ENCODE data around the gene POU6F1. TPM values are rescaled to one million over a fixed set of nuclear protein-coding genes. Genes with fewer than 3 reads are reported as not detected.

POU6F1 gene
- total RNA-seq, 2 experiments from 2014 or later, result 3.6 to 5.4 TPM

DNA sequence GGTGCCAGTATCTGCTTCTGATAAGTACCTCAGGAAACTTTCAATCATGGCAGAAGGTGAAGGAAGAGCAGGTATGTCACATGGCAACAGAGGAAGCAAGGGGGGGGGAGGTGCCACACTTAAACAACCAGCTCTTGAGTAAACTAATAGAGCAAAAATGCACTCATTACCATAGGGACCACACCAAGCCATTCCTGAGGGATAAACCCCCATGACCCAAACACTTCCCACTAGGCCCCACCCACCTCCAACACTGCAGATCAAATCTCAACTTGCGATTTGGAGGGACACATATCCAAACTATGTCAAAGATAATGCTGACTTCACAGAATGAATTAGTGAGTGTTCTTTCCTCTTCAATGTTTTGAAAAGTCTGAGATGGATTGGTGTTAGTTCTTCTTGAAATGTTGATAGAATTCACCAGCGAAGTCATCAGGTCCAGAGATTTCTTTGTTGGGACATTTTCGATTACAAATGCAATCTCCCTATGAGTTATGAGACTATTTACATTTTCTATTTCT, 61.6 kb downstream of the POU6F1 start:
- Mint-ChIP-seq H3K4me1 (peaks cover 1% of the 10 kb centered on the region), H3K27ac (no peak overlapping the region), H3K36me3 (peaks cover 13% of the 10 kb centered on the region), H3K9me3 (ENCODE audit: low read depth) (no peaks in the 10 kb centered on the region), H3K4me3 (no peak overlapping the region), H3K27me3 (no peaks in the 10 kb centered on the region)
- ATAC-seq (no peak), DNase-seq (no peak)
- CTCF ChIA-PET, result no interaction called here

DNA sequence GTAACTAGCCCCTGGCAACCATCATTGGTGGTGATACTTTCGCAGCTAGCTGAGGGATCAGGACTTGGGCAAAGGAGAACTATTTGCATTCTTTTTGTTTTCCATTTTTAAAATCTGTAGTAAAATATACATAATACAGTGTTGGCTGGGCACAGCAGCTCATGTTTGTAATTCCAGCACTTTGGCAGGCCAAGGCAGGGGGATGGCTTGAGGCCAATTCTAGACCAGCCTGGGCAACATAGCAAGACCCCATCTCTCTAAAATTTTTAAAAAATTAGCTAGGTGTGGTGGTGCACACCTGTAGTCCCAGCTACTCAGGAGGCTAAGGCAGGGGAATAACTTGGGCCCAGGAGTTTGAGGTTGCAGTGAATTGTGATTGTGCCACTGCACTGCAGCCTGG, 64.9 kb downstream of the POU6F1 start:
- CTCF ChIA-PET, result no interaction called here
- ATAC-seq (no peak), DNase-seq (no peak)
- Mint-ChIP-seq H3K36me3 (peaks cover 9% of the 10 kb centered on the region), H3K27me3 (no peaks in the 10 kb centered on the region), H3K4me3 (no peak overlapping the region), H3K9me3 (ENCODE audit: low read depth) (no peaks in the 10 kb centered on the region), H3K27ac (no peak overlapping the region), H3K4me1 (peaks cover 3% of the 10 kb centered on the region)

DNA sequence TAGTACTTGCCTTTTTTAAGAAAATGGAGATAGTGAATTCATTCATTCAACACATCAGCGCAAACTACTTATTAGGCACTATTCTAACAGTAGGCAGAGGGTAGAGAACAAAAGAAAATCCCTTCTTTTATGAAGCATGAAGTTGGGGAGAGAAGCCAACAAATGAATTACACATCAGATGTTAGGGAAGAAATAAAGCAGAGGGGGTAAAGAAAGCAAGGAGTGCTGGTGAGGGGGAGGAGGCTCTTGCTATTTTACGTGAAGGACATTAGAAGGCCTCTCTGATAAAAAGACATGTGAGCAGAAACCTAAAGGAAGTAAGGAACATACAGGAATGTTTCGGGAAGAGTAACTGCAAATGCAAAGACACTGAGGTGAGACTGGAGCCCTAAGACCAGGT, 67.1 kb downstream of the POU6F1 start:
- Mint-ChIP-seq H3K27ac (no peak overlapping the region), H3K4me1 (peaks cover 5% of the 10 kb centered on the region)

GRCh38 chr12:51147309-51147708, 70.6 kb downstream of the POU6F1 start:
- Mint-ChIP-seq H3K27ac (no peak overlapping the region), H3K4me3 (no peak overlapping the region), H3K4me1 (peaks cover 5% of the 10 kb centered on the region), H3K36me3 (peaks cover 25% of the 10 kb centered on the region), H3K27me3 (no peaks in the 10 kb centered on the region), H3K9me3 (ENCODE audit: low read depth) (no peaks in the 10 kb centered on the region)
- DNase-seq (no peak), ATAC-seq (no peak)
- CTCF ChIA-PET, result no interaction called here

More for the DNA sequence above, 67.1 kb downstream of the POU6F1 start:
- H3K36me3 Mint-ChIP-seq, result peaks cover 9% of the 10 kb centered on the region
- no peaks in the 10 kb centered on the region for H3K9me3 Mint-ChIP-seq (ENCODE audit: low read depth)
- ATAC-seq, result no peak
- no peaks in the 10 kb centered on the region for H3K27me3 Mint-ChIP-seq
- CTCF ChIA-PET, result no interaction called here
- no peak for DNase-seq
- H3K4me3 Mint-ChIP-seq, result no peak overlapping the region

DNA sequence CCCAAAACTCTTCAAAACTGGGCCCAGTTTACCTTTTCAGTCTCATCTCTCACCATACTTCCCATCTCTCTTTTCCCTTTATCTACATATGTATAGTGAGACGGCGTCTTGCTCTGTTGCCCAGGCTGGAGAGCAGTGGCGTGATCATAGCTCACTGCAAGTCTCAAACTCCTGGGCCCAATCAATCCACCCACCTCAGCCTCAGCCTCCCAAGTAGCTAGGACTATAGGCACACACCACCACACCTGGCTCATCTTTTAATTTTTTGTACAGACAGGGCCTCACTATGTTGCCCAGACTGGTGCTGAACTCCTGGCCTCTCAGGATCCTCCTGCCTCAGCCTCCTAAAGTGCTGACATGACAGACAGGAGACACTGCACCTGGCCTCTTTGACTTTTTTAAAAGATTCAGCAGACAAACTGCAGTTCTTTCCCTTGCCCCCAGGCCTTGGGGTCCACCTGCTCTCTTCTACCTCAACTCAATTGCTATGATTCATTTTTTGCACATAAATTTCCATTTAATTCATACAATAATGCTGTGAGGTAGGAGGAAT, 78.5 kb downstream of the POU6F1 start:
- Mint-ChIP-seq H3K27ac (no peak overlapping the region), H3K27me3 (no peaks in the 10 kb centered on the region), H3K4me1 (no peaks in the 10 kb centered on the region), H3K9me3 (ENCODE audit: low read depth) (no peaks in the 10 kb centered on the region), H3K4me3 (no peak overlapping the region), H3K36me3 (peaks cover 26% of the 10 kb centered on the region)
- ATAC-seq, result no peak
- no peak for DNase-seq
- CTCF ChIA-PET, result interaction anchor here (1.3 kb wide), 1 partner anchor 27 kb away, joined by 3 read pairs; no protein-coding TSS in a partner anchor

Other genes starting within 250 kb of the POU6F1 start
- 10 to 100 TPM; 38.2 to 42.3 TPM for gene SLC11A2, start 191.7 kb downstream of the POU6F1 start, total RNA-seq
- gene LETMD1, start 169.7 kb downstream of the POU6F1 start, total RNA-seq, result 10 to 100 TPM; 76.7 to 80.8 TPM
- gene CSRNP2, start 134.5 kb downstream of the POU6F1 start, total RNA-seq, result 10 to 100 TPM; 17.7 to 20.4 TPM
- gene TFCP2, start 44.9 kb downstream of the POU6F1 start, total RNA-seq, result 10 to 100 TPM; 34.7 to 40.5 TPM
- gene DAZAP2, start 20.8 kb upstream of the POU6F1 start, total RNA-seq, result 100 to 1,000 TPM; 174 to 181 TPM
- 1 to 10 TPM; 1.4 to 3.4 TPM for gene SMAGP, start 52.4 kb upstream of the POU6F1 start, total RNA-seq
- 100 to 1,000 TPM; 109 to 147 TPM for gene BIN2, start 106.1 kb upstream of the POU6F1 start, total RNA-seq
- not detected for gene CELA1, start 128.6 kb upstream of the POU6F1 start, total RNA-seq
- 10 to 100 TPM; 43.9 to 47.9 TPM for gene GALNT6, start 173.3 kb upstream of the POU6F1 start, total RNA-seq
- 1 to 10 TPM; 9.1 to 9.2 TPM for gene SLC4A8, start 206.8 kb upstream of the POU6F1 start, total RNA-seq